ENCODE measurements around the gene GPR3. TPM values are rescaled to one million over a fixed set of nuclear protein-coding genes. Genes with fewer than 3 reads are reported as not detected.
"Not testable (repeated sequence)": the region's sequence is repeated elsewhere in the genome, so short reads cannot be mapped to it uniquely, and the experiment has no call there.

The GPR3 gene
- total and polyA plus RNA-seq, 2 of the 8 experiments (the other 6 are each of a cell fraction or from before 2014, with no cell fraction given), result 9.9 to 26.5 TPM

GRCh38 chr1:27432725-27433124 is 40.3 kb downstream of the GPR3 start:
- H4K8ac ChIP-seq (ENCODE audit: extremely low read depth, insufficient read depth, low read length); H2AK5ac ChIP-seq (ENCODE audit: low read depth, low read length); H3K36me3 ChIP-seq (ENCODE audit: control insufficient read depth in 2 of 4, insufficient read depth in 4 of 4, low read length in 3 of 4); H3K23ac ChIP-seq (ENCODE audit: insufficient read length); H2BK5ac ChIP-seq (ENCODE audit: low read depth, low read length); H4K20me1 ChIP-seq (replicated peaks in 1 of 2; ENCODE audit: control insufficient read depth in 1 of 2, insufficient read depth in 2 of 2, low read length in 2 of 2); H3K4me2 ChIP-seq (ENCODE audit: insufficient read depth in 1 of 2, low read depth in 2 of 2, low read length in 2 of 2); H4K5ac ChIP-seq (ENCODE audit: insufficient read length, low read depth, low read length); H3K4me3 ChIP-seq (ENCODE audit: extremely low read depth in 1 of 4, insufficient read depth in 2 of 4, low read depth in 3 of 4, low read length in 4 of 4); H4K91ac ChIP-seq (replicated peaks; ENCODE audit: insufficient read length, low read length); H3K14ac ChIP-seq (ENCODE audit: insufficient read length); H3K27ac ChIP-seq (ENCODE audit: low read depth, low read length); H2AFZ ChIP-seq (ENCODE audit: low read length); H3K9ac ChIP-seq (replicated peaks in 1 of 4; ENCODE audit: extremely low read depth in 1 of 4, low read depth in 3 of 4, low read length in 3 of 4); H3K27me3 ChIP-seq (replicated peaks in 1 of 4; ENCODE audit: control insufficient read depth in 3 of 4, extremely low read depth in 1 of 4, insufficient read depth in 3 of 4, low read length in 3 of 4); FAIRE-seq; H3K56ac ChIP-seq (replicated peaks; ENCODE audit: insufficient read length, low read depth, low read length); H2BK12ac ChIP-seq (ENCODE audit: low read depth, low read length); H3K9me3 ChIP-seq (ENCODE audit: insufficient read depth in 2 of 2, low read depth in 1 of 2, low read length in 1 of 2); H3K23me2 ChIP-seq (ENCODE audit: low read depth, low read length); POLR2A ChIA-PET (ENCODE audit: partially characterized antibody); H3K18ac ChIP-seq (ENCODE audit: extremely low read depth, low read length); DNase-seq (ENCODE audit: low read depth in 1 of 2, low spot score in 2 of 2); H3K4ac ChIP-seq (replicated peaks; ENCODE audit: insufficient read length, low read depth, low read length); H3K79me1 ChIP-seq (ENCODE audit: low read depth, low read length); H2BK15ac ChIP-seq (ENCODE audit: low read length); H2BK120ac ChIP-seq (replicated peaks; ENCODE audit: low read depth, low read length); H2BK20ac ChIP-seq (ENCODE audit: low read length): not testable (repeated sequence)
- peaks cover 14 to 35% (median 23%) of the 10 kb centered on the region in 4 experiments for H3K4me1 ChIP-seq (replicated peaks in 1 of 4; ENCODE audit: control insufficient read depth in 3 of 4, insufficient read depth in 4 of 4, low read length in 3 of 4)
- peaks cover 0 to 60% of the 10 kb centered on the region in 2 experiments; a peak in 2 of 4 replicates for H3K79me2 ChIP-seq (ENCODE audit: control insufficient read depth in 1 of 2, insufficient read depth in 2 of 2, low read length in 2 of 2)
- CTCF ChIA-PET (ENCODE audit: partially characterized antibody), result interaction anchor here (0.6 to 1.6 kb wide), 4 partner anchors 75 to 824 kb away, joined by 3 to 4 read pairs (median 3); no protein-coding TSS in a partner anchor
- 88% methylated on average over 1 of the region's 1 CpG; no CpG with 5 or more reads in 1 of the 2 experiments for WGBS, 2 experiments (ENCODE audit: extremely low coverage in 1 of 2, insufficient coverage in 1 of 2, insufficient read length in 1 of 2, insufficient replicate concordance in 2 of 2, low coverage in 1 of 2, low lambda C conversion rate in 2 of 2, missing lambda C conversion rate in 1 of 2)

All from H1 (cell line).